KG1 (cell line): ENCODE data around the gene HAT1.

Experiments used
- DNase-seq: peaks from one replicate; lab custom pipeline; 2025; lab: John Stamatoyannopoulos, UW

Gene HAT1

GRCh38 chr2:171919453-171919852, 2.8 kb upstream of the HAT1 start:
- no peak for DNase-seq

DNA sequence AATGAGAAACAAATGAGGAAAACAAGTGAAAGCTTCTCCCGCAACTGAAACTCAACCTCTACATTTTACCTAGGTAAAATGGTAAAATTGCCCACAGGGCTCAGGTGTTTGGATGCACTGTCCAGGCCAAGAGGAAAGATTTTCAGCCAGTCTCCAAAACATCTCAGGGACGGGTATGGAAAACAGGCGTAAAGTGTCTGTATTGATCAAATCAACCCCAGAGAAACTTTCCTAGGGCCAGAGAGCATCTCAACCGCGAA, 361 bp upstream of the HAT1 start:
- no peak for DNase-seq

GRCh38 chr2:171923206-171923605, 945 bp downstream of the HAT1 start:
- no peak for DNase-seq

DNA sequence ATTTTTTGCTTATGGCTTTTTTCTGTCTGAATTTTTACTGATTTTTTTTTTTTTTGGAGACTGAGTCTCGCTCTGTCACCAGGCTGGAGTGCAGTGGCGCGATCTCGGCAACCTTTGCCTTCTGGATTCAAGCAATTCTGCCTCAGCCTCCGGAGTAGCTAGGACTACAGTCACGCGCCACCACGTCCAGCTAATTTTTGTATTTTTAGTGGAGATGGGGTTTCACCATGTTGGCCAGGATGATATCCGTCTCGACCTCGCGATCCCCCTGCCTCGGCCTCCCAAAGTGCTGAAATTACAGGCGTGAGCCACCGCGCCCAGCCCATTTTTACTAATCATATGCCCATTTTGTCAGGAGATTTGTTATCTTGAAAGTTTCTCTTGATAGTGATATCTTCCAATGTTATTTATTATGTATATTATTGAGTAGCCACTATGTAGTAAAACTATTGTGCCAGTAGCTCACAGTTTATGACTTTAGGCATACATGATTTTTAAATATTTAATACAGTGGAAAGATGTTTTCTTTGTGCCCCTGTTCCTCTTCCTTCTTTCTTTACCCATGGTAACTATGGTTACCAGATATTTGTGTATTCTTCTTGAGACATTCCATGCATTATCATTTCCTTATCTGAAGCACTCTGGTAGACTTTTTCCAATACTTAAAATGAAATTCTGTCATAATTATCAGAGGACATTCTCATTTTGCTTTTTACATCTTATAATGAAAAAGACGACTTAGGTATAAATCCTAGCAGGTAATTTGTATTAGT, 2.1 kb downstream of the HAT1 start:
- DNase-seq = no peak

- no peak for DNase-seq
Observed at GRCh38 chr2:171930385-171930784, 8.1 kb downstream of the HAT1 start.

DNA sequence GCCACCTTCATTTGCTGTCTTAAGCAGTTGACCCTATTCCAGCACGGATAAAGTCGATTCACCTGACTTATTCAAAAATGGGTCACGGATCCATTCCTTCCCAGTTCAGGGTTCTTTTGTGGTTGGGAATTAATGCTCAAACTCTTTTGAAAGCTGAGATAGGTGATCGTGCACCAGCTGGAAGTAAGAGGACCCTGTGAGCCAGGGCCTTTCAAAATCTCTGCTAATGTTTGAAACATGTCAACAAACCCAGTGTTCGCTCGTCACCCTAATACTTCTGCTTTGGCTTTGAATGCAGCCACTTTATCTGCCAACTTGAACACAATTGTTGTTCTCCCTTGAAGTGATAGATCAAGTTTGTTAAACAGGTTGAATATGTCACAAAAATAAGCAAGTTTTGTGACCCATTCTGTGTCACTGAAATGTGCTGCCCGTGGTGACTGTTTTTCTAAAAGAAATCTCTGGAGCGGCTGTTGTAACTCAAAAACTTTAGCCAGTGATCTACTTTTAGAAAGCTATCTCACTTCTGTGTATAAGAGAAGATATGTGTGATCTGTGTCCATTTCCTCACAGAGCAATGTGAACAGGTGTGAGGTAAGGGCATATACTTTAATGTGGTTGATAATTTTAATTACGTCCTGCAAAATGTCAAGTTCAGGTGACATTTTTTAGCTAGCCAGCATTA, 16.9 kb downstream of the HAT1 start:
- no peak for DNase-seq

DNA sequence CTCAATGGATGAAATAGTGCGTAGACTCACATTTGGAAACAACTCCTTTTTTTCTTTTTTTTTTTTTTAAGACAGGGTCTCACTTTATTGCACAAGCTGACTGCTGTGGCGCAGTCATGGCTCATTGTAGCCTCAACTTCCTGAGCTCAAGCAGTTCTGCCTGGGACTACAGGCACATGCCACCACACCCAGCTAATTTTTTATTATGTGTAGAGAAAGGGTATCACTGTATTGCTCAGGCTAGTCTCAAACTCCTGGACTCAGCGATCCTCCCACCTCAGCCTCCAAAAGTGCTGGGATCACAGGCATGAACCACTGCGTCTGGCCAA, 17.4 kb downstream of the HAT1 start:
- no peak for DNase-seq

GRCh38 chr2:171941316-171941699, 19.0 kb downstream of the HAT1 start:
- no peak for DNase-seq

DNA sequence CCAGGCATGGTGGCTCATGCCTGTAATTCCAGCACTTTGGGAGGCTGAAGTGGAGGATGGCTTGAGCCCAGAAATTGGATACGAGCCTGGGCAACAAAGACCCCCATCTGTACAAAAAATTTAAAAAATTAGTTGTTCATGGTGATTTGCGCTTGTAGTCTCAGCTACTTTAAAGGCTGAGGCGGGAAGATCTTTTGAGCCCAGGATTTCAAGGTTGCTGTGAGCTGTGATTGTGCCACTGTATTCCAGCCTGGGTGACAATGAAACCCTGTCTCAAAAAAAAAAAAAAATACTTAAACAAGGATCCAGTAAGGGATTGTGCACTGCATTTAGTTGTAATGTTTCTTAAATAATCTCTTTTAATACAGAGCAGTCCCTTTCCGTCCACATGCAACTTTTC, 21.6 kb downstream of the HAT1 start:
- no peak for DNase-seq

DNA sequence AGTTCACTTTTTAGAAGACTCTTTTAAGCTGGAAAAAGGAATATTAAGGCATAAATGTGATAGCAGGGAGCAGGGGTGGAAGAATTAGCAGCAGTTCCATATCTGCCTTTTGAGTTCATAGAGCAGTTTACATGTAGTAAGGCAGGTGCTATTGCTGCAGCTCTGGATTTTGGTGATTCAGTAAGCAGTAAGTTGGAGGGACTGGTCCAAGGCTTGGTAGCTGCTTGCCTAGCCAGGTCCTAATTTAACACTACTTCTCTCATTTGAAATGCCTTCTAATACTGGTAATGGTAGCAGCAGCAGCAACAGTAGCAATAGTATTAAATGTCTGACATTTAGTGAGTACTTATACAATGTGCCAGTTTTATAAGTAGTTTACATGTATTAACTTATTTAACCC, 30.0 kb downstream of the HAT1 start:
- DNase-seq = no peak

GRCh38 chr2:171952748-171953147, 30.5 kb downstream of the HAT1 start:
- DNase-seq = no peak

DNA sequence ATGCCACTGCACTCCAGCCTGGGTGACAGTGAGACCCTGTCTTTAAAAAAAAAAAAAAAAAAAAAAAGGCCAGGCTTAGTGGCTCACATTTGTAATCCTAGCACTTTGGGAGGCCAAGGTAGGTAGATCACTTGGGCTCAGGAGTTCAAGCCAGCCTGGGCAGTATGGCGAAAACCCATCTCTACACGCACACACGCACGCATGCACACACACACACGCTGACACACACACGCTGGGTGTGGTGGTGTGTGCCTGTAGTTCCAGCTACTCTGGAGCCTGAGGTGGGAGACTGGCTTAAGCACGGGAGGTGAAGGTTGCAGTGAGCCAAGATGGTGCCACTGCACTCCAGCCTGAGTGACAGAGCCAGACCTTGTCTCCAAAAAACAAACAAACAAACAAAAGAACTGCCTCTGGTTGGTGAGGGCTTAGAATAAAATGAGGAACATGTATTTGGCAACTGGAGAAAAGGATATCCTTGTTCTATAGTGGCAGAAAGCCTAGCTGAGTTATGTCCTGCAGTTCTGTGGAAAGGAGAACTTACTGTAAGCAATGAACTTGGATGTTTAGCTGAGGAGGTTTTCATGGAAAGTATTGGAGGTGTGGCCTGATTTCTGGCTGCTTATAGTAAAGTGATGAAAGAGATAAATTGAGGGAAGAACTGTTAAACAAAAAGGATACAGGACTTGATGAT, 34.0 kb downstream of the HAT1 start:
- peak; percentile 26 for DNase-seq

GRCh38 chr2:171957061-171957460, 34.8 kb downstream of the HAT1 start:
- no peak for DNase-seq

GRCh38 chr2:171958475-171958874, 36.2 kb downstream of the HAT1 start:
- DNase-seq = no peak

DNA sequence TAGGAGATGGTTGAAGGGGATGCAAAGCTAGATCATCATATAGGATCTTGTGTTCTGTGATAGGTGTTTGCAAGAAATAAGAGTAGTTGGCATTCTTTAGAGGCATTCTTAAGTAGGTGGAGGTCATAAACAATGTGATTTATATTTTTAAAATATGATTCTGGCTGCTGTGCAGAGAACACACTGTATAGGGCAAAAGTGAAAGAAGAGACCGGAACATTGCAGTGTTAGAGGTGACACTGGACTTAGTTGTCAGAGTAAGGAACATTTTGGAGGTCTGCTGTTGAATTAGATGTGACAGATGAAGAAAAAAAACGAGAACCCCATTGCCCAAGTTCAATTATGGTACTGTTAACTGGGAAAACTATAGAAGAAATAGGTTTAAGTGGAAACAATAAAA, 37.7 kb downstream of the HAT1 start:
- no peak for DNase-seq

- DNase-seq = no peak
Observed at GRCh38 chr2:171960570-171960969, 38.3 kb downstream of the HAT1 start.

DNA sequence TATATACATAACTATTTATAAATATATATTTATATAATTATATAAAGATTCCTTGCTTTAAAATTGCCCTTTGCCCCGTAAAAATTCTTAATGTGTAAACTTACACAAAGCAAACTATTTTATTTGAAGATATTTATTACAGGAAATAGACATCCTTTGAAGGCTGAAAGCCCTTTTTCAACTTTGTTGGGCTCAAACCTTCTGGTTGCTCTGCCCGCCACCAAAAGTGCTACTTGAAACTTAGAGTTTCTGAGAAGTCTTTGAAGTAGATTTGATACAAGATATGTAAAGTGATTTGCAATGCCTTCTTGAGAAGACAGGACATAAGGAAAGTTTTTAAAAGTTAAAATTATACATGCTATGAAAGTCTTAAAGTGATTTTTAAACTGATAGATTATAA, 40.9 kb downstream of the HAT1 start:
- no peak for DNase-seq

GRCh38 chr2:171964308-171964707, 42.0 kb downstream of the HAT1 start:
- no peak for DNase-seq

DNA sequence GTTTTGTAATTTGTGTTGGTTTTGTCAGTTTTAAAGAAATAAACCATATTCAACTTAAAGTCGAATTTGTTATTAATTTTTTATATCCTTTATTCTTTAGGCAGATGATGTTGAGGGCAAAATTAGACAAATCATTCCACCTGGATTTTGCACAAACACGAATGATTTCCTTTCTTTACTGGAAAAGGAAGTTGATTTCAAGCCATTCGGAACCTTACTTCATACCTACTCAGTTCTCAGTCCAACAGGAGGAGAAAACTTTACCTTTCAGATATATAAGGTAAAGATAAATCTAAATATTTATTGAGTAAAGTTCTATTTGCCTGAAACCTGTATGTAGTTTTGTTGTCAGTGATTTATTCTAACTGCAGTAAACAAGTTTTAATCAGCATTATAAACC, 43.0 kb downstream of the HAT1 start:
- DNase-seq = no peak

- no peak for DNase-seq
Observed at GRCh38 chr2:171965661-171966060, 43.4 kb downstream of the HAT1 start.

GRCh38 chr2:171966235-171966634, 44.0 kb downstream of the HAT1 start:
- no peak for DNase-seq

DNA sequence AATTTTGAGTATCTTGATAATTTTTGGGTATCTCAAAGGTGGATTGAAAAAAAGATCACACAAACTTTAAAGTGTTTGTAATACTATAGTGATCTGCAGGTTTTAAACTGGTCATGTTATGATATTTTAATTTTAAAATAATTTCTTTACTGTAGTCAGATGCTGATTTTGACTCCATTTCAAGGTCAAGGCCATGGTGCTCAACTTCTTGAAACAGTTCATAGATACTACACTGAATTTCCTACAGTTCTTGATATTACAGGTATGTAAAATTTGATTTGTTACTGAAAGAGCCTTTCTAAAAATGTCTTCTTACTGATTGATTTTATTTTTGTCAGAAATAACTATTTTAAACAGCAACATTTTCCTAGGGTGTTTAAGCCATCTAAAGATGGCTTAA, 44.4 kb downstream of the HAT1 start:
- DNase-seq = no peak

GRCh38 chr2:171968509-171968908, 46.2 kb downstream of the HAT1 start:
- DNase-seq = no peak
